Liver (tissue), 9 donors: ENCODE measurements around the gene PLCD1. TPM values are rescaled to one million over a fixed set of nuclear protein-coding genes. Genes with fewer than 3 reads are reported as not detected.

Experiments used
- DNase-seq: peaks from one replicate; pipeline ENCODE4 v3.0.0-alpha.2; 2017; ENCODE audit warnings: low spot score
- H3K27ac ChIP-seq, 2 donors: one replicate each; pipeline ENCODE4 v1.7.0; 2013; ENCODE audit warnings: inconsistent platforms in 2 of 2, low read length in 2 of 2, control low read depth in 1 of 2, low read depth in 1 of 2, mild to moderate bottlenecking in 1 of 2
- H3K27me3 ChIP-seq, 4 donors: one replicate each; pipeline versions ENCODE4 v1.6.1 to v1.7.0; 2013; ENCODE audit warnings: low read length in 3 of 4, inconsistent platforms in 1 of 4, mild to moderate bottlenecking in 1 of 4, moderate library complexity in 1 of 4; ENCODE audit not compliant: control insufficient read depth in 4 of 4, insufficient read depth in 4 of 4
- H3K36me3 ChIP-seq, 4 donors: one replicate each; pipeline versions ENCODE4 v1.6.1 to v1.7.0; 2013; ENCODE audit warnings: low read length in 3 of 4, mild to moderate bottlenecking in 3 of 4, low read depth in 1 of 4, moderate library complexity in 1 of 4; ENCODE audit not compliant: control insufficient read depth in 4 of 4, insufficient read depth in 3 of 4
- H3K4me1 ChIP-seq, 4 donors: one replicate each; pipeline versions ENCODE4 v1.6.1 to v1.7.0; 2013; ENCODE audit warnings: low read length in 3 of 4, mild to moderate bottlenecking in 3 of 4, moderate library complexity in 1 of 4; ENCODE audit not compliant: control insufficient read depth in 4 of 4, insufficient read depth in 4 of 4
- H3K4me3 ChIP-seq, 3 donors: one replicate each; pipeline versions ENCODE4 v1.6.1 to v1.7.0; 2013; ENCODE audit warnings: low read length in 3 of 3, control low read depth in 1 of 3, low read depth in 1 of 3, mild to moderate bottlenecking in 1 of 3
- H3K9ac ChIP-seq, 2 donors: one replicate each; pipeline ENCODE4 v1.7.0; 2013; ENCODE audit warnings: low read length in 2 of 2, mild to moderate bottlenecking in 2 of 2, moderate library complexity in 2 of 2, control low read depth in 1 of 2, low read depth in 1 of 2
- H3K9me3 ChIP-seq, 4 donors: one replicate each; pipeline versions ENCODE4 v1.6.1 to v1.7.0; 2013; ENCODE audit warnings: low read length in 3 of 4; ENCODE audit not compliant: control insufficient read depth in 4 of 4
- CTCF ChIP-seq: fragments of 150-350 bp; IDR thresholded peaks from 2 replicates; pipeline ENCODE4 v1.5.1; 2017; ENCODE audit warnings: improper control_type of control experiment, low read depth, low read length; ENCODE audit not compliant: missing input control
- EGR1 ChIP-seq, 2 donors: IDR thresholded peaks; 2 replicates each; pipeline ENCODE4 v1.6.1; 2016 to 2018; ENCODE audit warnings: antibody characterized with exemption in 2 of 2, low read depth in 2 of 2
- FOXA1 ChIP-seq: IDR thresholded peaks from 2 replicates; pipeline ENCODE4 v1.6.1; 2016; ENCODE audit warnings: antibody characterized with exemption
- FOXA2 ChIP-seq: IDR thresholded peaks from 2 replicates; pipeline ENCODE4 v1.6.1; 2016; ENCODE audit warnings: antibody characterized with exemption
- GABPA ChIP-seq, 2 donors: IDR thresholded peaks in 1 of 2; conservative IDR thresholded peaks in 1 of 2; 2 replicates each; pipeline ENCODE4 v1.6.1; 2016; ENCODE audit warnings: antibody characterized with exemption in 2 of 2, mild to moderate bottlenecking in 1 of 2, moderate library complexity in 1 of 2
- HNF4A ChIP-seq, 2 donors: conservative IDR thresholded peaks; 2 replicates each; pipeline ENCODE4 v1.6.1; 2016; ENCODE audit warnings: antibody characterized with exemption in 2 of 2, mild to moderate bottlenecking in 2 of 2
- HNF4G ChIP-seq: IDR thresholded peaks from 2 replicates; pipeline ENCODE4 v1.6.1; 2016; ENCODE audit warnings: antibody characterized with exemption
- JUND ChIP-seq, 2 donors: IDR thresholded peaks; 2 replicates each; pipeline ENCODE4 v1.6.1; 2016; ENCODE audit warnings: antibody characterized with exemption in 2 of 2
- NR2F2 ChIP-seq: IDR thresholded peaks from 2 replicates; pipeline ENCODE4 v1.6.1; 2016; ENCODE audit warnings: antibody characterized with exemption
- RAD21 ChIP-seq, 2 donors: IDR thresholded peaks; 2 replicates each; pipeline ENCODE4 v1.6.1; 2016; ENCODE audit warnings: antibody characterized with exemption in 2 of 2, mild to moderate bottlenecking in 2 of 2
- REST ChIP-seq: IDR thresholded peaks from 2 replicates; pipeline ENCODE4 v1.6.1; 2016; ENCODE audit warnings: antibody characterized with exemption, mild to moderate bottlenecking
- RXRA ChIP-seq, 2 donors: IDR thresholded peaks; 2 replicates each; pipeline ENCODE4 v1.6.1; 2017 to 2018; ENCODE audit warnings: antibody characterized with exemption in 2 of 2, mild to moderate bottlenecking in 1 of 2
- SP1 ChIP-seq: IDR thresholded peaks from 2 replicates; pipeline ENCODE4 v1.6.1; 2018; ENCODE audit warnings: antibody characterized with exemption, mild to moderate bottlenecking
- TAF1 ChIP-seq: conservative IDR thresholded peaks from 2 replicates; pipeline ENCODE4 v1.6.1; 2016; ENCODE audit warnings: antibody characterized with exemption, mild to moderate bottlenecking
- YY1 ChIP-seq: IDR thresholded peaks from 2 replicates; pipeline ENCODE4 v1.6.1; 2016; ENCODE audit warnings: antibody characterized with exemption, mild to moderate bottlenecking
- ZBTB33 ChIP-seq: IDR thresholded peaks from 2 replicates; pipeline ENCODE4 v1.6.1; 2016; ENCODE audit warnings: antibody characterized with exemption
- WGBS: extraction: QIAGEN DNeasy Blood & Tissue Kit; methylation state at CpG from one replicate; pipeline ENCODE4 v1.1.7; 2013; 5-methylcytosine and 5-hydroxymethylcytosine counted together
- polyA plus RNA-seq, 2 donors: library from polyadenylated mRNA; stranded (reverse) in 1 of 2; unstranded in 1 of 2; fragments of 200-250 nt in 1 of 2; fragments of >200 nt in 1 of 2; fragmentation: Nextera tagmentation in 1 of 2; extraction: Ambion mirVana in 1 of 2; gene quantifications; one replicate each; pipeline versions ENCODE4 v1.2.1 to v1.2.3, GENCODE V29; 2013 to 2015
- total RNA-seq, 2 donors: library from RNA; depleted of rRNA; stranded (reverse); fragments of >200 nt; gene quantifications; one replicate each; pipeline ENCODE4 v1.2.3, GENCODE V29; 2014
- TF ChIP-seq, protein P1 (sequence below): IDR thresholded peaks from 2 replicates; pipeline ENCODE4 v1.6.1; 2016; ENCODE audit warnings: antibody characterized with exemption
- TF ChIP-seq, protein P2 (sequence below): IDR thresholded peaks from 2 replicates; pipeline ENCODE4 v1.6.1; 2016; ENCODE audit warnings: antibody characterized with exemption
- donor health status: healthy.
- donor health status: healthy.
- donor health status: healthy.
- donor health status: healthy.
- donor health status: healthy.

PLCD1 gene
- total and polyA plus RNA-seq, 4 donors = 6.7 to 10.5 (median 9.1) TPM

DNA sequence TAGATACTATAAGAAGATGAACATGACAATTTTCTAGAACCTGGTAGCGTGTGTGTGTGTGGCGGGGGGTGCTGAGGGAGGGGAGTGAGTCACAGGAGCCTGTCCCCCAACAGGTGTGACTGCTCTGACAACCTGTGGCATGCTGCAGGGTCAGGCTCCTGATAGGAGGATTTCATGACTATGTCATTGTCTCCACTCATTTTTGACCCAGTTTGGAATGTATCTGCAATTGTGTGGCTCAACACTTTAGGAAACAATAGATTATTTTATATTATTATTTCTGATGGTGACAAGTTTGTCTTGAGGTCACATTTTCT is 48.1 kb downstream of the PLCD1 start (continued):
- TF ChIP-seq REST (no peak), FOXA1 (no peak), YY1 (no peak)

GRCh38 chr3:37980462-37981347 is 48.7 kb downstream of the PLCD1 start:
- peak in 1 of 2 donors; percentile 28 for TF ChIP-seq EGR1 (IDR thresholded peaks at IDR 0.05; ENCODE audit: low read depth in 2 of 2)
- peak; percentile 38 for TF ChIP-seq YY1
- TF ChIP-seq RAD21 (IDR thresholded peaks at IDR 0.05) = no peak
- TF ChIP-seq JUND (IDR thresholded peaks at IDR 0.05) = no peak
- TF ChIP-seq, protein P1, sequence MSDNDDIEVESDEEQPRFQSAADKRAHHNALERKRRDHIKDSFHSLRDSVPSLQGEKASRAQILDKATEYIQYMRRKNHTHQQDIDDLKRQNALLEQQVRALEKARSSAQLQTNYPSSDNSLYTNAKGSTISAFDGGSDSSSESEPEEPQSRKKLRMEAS = no peak
- no peak for TF ChIP-seq GABPA (IDR thresholded peaks at IDR 0.05 in 1 of 2, conservative IDR thresholded peaks at IDR 0.05 in 1 of 2)
- TF ChIP-seq NR2F2 = no peak
- no peak for TF ChIP-seq FOXA1
- TF ChIP-seq ZBTB33 = no peak
- peak; percentile 50 for TF ChIP-seq SP1
- TF ChIP-seq, protein P2, sequence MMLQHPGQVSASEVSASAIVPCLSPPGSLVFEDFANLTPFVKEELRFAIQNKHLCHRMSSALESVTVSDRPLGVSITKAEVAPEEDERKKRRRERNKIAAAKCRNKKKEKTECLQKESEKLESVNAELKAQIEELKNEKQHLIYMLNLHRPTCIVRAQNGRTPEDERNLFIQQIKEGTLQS = no peak
- no peak for TF ChIP-seq CTCF
- peak; percentile 86 to 94 for TF ChIP-seq RXRA (IDR thresholded peaks at IDR 0.05)
- peak; percentile 55 to 57 for TF ChIP-seq HNF4A (conservative IDR thresholded peaks at IDR 0.05)
- no peak for TF ChIP-seq HNF4G
- TF ChIP-seq REST = peak; percentile 27
- no peak for TF ChIP-seq FOXA2
- TF ChIP-seq TAF1 = no peak
- H3K27me3 ChIP-seq = no peaks in the 10 kb centered on the region
- peak overlapping the region; percentile 61 to 63 for H3K27ac ChIP-seq
- no peak for DNase-seq
- no peaks in the 10 kb centered on the region for H3K9me3 ChIP-seq
- H3K4me3 ChIP-seq = no peak overlapping the region
- H3K9ac ChIP-seq = no peak overlapping the region
- H3K4me1 ChIP-seq = peaks cover 4 to 18% (median 12%) of the 10 kb centered on the region in 4 donors
- H3K36me3 ChIP-seq = peaks cover 2 to 16% (median 6%) of the 10 kb centered on the region in 4 donors
- 45% methylated on average over 14 of the region's 14 CpGs for WGBS
